NCI-H2081 (cell line): Measurements from ENCODE around the gene CLIP3.

Experiments
- DNase-seq, 2 experiments: peaks; one replicate each; lab custom pipeline; 2025; lab: John Stamatoyannopoulos, UW

The CLIP3 gene

DNA sequence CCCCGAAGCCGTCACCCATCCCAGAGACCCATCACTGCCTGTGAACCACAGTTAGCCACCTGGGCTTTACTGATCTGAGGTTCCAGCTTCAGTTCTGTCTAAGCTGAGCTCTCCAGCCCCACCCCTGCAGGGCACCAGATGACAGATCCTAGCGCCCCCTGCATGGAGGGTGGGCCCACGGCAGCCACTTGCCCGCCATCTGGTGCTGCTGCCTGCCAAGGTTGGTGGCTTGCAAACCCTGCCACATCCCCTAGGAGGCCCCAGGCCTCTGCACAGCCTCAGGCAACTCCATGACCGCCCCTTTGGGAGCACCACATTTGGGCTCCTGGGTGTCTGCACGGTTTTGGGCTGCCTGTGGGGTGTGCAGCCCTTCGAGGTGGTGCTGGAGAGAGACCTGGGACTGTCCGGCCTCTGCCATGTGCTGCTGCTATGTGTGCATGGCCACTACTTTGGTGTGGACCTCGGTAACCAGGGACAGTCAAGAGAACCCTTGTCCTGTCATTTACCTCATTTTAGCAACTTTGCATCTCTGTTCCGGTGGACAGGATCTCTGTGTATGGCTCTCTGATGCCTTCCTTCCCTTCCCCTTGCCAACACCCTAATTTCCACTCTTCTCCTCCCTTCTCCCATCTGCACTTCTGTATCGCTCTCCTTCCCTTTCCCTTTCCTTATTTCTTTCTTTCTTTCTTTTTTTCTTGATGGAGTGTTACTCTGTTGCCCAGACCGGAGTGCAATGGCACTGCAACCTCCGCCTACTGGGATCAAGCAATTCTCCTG lies 55.0 kb downstream of the CLIP3 start:
- DNase-seq = peak in 1 of 2 experiments; percentile 17

DNA sequence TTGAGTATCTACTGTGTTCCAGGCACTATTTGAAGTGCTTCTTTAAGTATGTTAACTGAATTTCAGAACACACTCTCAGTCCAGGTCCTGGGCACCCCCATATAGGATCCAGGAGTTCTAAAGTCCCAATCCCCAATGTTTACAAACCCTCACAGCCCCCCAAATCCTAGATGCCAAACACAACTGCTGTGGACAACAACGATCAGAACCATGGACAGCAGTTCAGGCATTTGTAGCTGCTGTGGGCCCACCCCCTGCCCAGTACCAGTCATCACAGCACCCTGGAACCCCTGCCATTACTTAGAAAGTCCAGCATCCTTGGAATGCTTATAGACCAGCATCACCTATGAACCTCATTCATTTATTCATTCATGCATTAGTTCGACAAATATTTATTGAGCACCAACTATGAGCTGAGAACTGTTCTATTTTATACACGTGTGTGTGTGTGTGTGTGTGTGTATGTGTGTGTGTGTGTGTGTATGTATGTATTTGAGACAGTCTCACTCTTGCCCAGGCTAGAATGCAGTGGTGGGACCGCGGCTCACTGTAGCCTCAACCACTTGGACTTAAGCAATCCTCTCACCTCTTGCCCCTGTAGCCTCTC lies 57.0 kb downstream of the CLIP3 start:
- no peak for DNase-seq

DNA sequence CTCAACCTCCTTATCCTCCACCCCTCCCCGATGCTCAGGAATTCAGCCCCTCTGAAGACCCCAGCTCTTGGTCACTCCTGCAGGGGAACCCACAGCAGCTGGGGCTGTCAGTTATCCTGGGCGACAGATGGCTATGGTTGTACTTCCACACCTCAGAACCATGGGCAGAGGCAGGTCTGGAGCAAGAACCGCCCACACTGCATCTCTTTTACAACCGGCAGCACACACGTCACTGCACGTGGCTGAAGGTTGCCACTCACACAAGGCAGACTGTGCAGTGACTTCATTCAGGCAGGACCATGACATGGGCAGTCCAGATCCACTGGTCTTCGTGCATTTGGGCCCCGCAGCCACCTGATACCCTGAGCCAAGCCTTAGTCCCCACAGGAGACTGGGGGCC lies 59.2 kb downstream of the CLIP3 start:
- DNase-seq = no peak

DNA sequence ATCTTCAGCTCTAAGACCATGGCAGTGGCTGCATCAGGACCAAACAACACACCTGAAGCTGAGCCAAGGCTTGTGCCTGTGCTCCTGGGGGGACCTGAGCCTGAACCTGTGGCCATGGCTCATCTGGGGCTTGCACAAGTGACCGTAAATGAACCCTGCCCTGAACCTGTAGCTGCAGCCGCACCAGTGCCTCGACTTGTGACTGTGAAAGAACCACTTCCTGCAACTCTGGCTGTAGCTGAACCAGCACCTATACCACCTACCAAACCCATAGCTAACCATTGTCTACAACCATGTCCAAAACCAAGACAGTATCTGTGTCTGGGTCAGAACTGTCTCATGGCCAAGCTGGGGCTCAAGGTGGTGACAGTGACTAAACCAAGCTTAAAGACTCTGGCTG lies 65.9 kb downstream of the CLIP3 start:
- DNase-seq = no peak
